ENCODE measurements around the gene MAOB.

MAOB gene

GRCh38 chrX:43899878-43900815 is 17.9 kb upstream of the MAOB start:
- ChIA-PET POLR2A (no interaction called here), CTCF (interaction anchor here (0.6 kb wide), 2 partner anchors 50 to 166 kb away, joined by 3 to 4 read pairs; no protein-coding TSS in a partner anchor)

DNA sequence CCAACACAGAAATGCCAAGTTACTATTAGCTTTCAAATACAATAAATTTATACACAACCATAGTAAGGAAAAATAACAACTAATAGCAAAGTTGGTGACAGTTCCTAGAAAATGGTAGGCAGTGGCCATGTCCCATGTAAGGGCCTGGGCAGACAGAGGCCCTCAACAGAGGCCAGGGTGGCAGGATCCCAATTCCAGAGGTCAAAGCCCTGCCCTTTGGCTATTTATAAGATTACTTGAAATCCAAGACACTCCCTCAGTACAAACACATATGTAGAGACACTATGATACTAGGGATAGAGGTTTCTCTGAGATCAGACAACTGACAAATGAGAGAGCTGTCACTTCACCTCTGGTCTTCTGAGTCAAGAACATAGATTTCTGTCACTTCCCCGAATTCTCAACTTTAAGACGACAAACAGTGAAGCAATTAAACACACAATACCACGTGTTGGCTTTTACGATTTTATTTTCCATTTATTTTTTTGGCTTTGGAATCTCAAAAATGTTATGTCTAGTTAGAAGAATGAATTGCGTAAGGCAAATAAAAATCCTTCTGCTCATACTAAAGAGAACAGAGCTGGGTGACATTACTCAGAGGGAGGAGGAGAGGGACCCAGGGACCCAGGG is 16.3 kb upstream of the MAOB start:
- no peak for TF ChIP-seq ZNF510 (tag by site-specific recombination; IDR thresholded peaks at IDR 0.05; ENCODE audit: insufficient replicate concordance)
- no peak for TF ChIP-seq ZNF654 (tag by site-specific recombination; IDR thresholded peaks at IDR 0.05; ENCODE audit: low read depth)
- no peak for TF ChIP-seq ZNF292 (tag by site-specific recombination; IDR thresholded peaks at IDR 0.05; ENCODE audit: borderline replicate concordance, low read depth)
- TF ChIP-seq, protein P1, sequence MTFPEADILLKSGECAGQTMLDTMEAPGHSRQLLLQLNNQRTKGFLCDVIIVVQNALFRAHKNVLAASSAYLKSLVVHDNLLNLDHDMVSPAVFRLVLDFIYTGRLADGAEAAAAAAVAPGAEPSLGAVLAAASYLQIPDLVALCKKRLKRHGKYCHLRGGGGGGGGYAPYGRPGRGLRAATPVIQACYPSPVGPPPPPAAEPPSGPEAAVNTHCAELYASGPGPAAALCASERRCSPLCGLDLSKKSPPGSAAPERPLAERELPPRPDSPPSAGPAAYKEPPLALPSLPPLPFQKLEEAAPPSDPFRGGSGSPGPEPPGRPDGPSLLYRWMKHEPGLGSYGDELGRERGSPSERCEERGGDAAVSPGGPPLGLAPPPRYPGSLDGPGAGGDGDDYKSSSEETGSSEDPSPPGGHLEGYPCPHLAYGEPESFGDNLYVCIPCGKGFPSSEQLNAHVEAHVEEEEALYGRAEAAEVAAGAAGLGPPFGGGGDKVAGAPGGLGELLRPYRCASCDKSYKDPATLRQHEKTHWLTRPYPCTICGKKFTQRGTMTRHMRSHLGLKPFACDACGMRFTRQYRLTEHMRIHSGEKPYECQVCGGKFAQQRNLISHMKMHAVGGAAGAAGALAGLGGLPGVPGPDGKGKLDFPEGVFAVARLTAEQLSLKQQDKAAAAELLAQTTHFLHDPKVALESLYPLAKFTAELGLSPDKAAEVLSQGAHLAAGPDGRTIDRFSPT (tag by site-specific recombination; IDR thresholded peaks at IDR 0.05) = no peak
- Histone ChIP-seq H3K4me3 (ENCODE audit: low read depth, low read length) (no peak overlapping the region), H3K4me1 (ENCODE audit: control insufficient read depth, insufficient read depth, low read length) (no peaks in the 10 kb centered on the region), H3K9me3 (ENCODE audit: control insufficient read depth, insufficient read depth, low read depth, low read length) (no peaks in the 10 kb centered on the region), H3K36me3 (ENCODE audit: control insufficient read depth in 2 of 2, insufficient read depth in 1 of 2, low read length in 2 of 2) (no peaks in the 10 kb centered on the region), H3K27ac (ENCODE audit: extremely low read depth, low read depth, low read length) (no peak overlapping the region)
- POLR2A ChIA-PET = no interaction called here
- CTCF ChIA-PET = interaction anchor here (1.1 kb wide), 1 partner anchor 12 kb away, joined by 5 read pairs; no protein-coding TSS in a partner anchor

More at GRCh38 chrX:43899878-43900815, 17.9 kb upstream of the MAOB start:
- Histone ChIP-seq H3K9me3 (ENCODE audit: control insufficient read depth, insufficient read depth, low read depth, low read length) (no peaks in the 10 kb centered on the region), H3K4me1 (ENCODE audit: control insufficient read depth, insufficient read depth, low read length) (no peaks in the 10 kb centered on the region), H3K27ac (ENCODE audit: extremely low read depth, low read depth, low read length) (no peak overlapping the region), H3K36me3 (ENCODE audit: control insufficient read depth in 2 of 2, insufficient read depth in 1 of 2, low read length in 2 of 2) (no peaks in the 10 kb centered on the region), H3K4me3 (ENCODE audit: low read depth, low read length) (no peak overlapping the region)
- TF ChIP-seq, protein P2, sequence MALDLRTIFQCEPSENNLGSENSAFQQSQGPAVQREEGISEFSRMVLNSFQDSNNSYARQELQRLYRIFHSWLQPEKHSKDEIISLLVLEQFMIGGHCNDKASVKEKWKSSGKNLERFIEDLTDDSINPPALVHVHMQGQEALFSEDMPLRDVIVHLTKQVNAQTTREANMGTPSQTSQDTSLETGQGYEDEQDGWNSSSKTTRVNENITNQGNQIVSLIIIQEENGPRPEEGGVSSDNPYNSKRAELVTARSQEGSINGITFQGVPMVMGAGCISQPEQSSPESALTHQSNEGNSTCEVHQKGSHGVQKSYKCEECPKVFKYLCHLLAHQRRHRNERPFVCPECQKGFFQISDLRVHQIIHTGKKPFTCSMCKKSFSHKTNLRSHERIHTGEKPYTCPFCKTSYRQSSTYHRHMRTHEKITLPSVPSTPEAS (tag by site-specific recombination; IDR thresholded peaks at IDR 0.05) = no peak
- TF ChIP-seq ZNF133 (tag by site-specific recombination; IDR thresholded peaks at IDR 0.05) = no peak
- no peak for TF ChIP-seq ZNF23 (tag by site-specific recombination; IDR thresholded peaks at IDR 0.05; ENCODE audit: borderline replicate concordance)

DNA sequence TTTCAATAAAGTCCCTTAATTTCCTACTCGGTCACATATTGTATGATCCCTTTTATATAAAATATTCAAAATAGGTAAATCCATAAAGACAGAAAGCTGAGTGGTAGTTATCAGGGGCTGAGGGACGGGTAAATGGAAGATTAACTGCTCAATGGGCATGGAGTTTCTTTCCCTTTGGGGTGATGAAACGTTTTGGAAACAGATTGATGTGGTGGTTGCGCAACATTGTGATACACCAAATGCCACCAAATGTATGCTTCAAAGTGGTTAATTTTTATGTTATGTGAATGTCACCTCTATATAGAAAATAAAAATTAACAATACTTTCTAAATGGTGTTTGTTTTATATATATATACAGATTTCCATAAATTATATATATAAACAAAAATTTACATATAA is 15.0 kb upstream of the MAOB start:
- Histone ChIP-seq H3K36me3 (ENCODE audit: control insufficient read depth in 2 of 2, insufficient read depth in 1 of 2, low read length in 2 of 2) (no peaks in the 10 kb centered on the region), H3K27ac (ENCODE audit: extremely low read depth, low read depth, low read length) (no peak overlapping the region), H3K4me1 (ENCODE audit: control insufficient read depth, insufficient read depth, low read length) (no peaks in the 10 kb centered on the region), H3K4me3 (ENCODE audit: low read depth, low read length) (no peak overlapping the region), H3K9me3 (ENCODE audit: control insufficient read depth, insufficient read depth, low read depth, low read length) (no peaks in the 10 kb centered on the region)
- TF ChIP-seq GLI4 (tag by site-specific recombination; IDR thresholded peaks at IDR 0.05) = no peak
- TF ChIP-seq ZSCAN30 (tag by site-specific recombination; IDR thresholded peaks at IDR 0.05) = no peak
- TF ChIP-seq ZBTB48 (tag by site-specific recombination; IDR thresholded peaks at IDR 0.05) = no peak
- no peak for TF ChIP-seq ZNF140 (tag by site-specific recombination; IDR thresholded peaks at IDR 0.05)
- no peak for TF ChIP-seq ZNF571 (tag by site-specific recombination; IDR thresholded peaks at IDR 0.05)
- no peak for TF ChIP-seq ZNF133 (tag by site-specific recombination; IDR thresholded peaks at IDR 0.05)
- ChIA-PET CTCF (no interaction called here), POLR2A (no interaction called here)
